HepG2 (cell line): Measurements from ENCODE around the gene SH3TC2. TPM values are rescaled to one million over a fixed set of nuclear protein-coding genes. Genes with fewer than 3 reads are reported as not detected.

Experiments
- ATAC-seq: fragments of 200-7000 bp; cut with Tn5 transposase; 3 replicates; pipeline ENCODE4 v1.9.1; 2020; ENCODE audit warnings: mild to moderate bottlenecking, moderate library complexity
- Bru-seq: library from RNA; stranded (reverse); fragments of 400-500 nt; gene quantifications from one replicate; lab custom pipeline; 2021; lab: Mats Ljungman, UMichigan
- BruChase-seq, 2 experiments: library from RNA; stranded (reverse); fragments of 400-500 nt; gene quantifications; one replicate each; lab custom pipeline; 2021; lab: Mats Ljungman, UMichigan
- BruUV-seq: library from RNA; stranded (reverse); fragments of 400-500 nt; replicated peaks from 2 replicates; lab custom pipeline; 2021; lab: Mats Ljungman, UMichigan
- CTCF ChIA-PET: fragments of 300-600 bp; formaldehyde crosslinking; extraction: SDS; loops from one replicate; lab custom pipeline; 2021; ENCODE audit warnings: low total read pairs, inconsistent platforms, low intra/inter-chr PET ratio; lab: Yijun Ruan, JAX
- POLR2A ChIA-PET: fragments of 350-600 bp; sonication (Branson Sonifier 250); formaldehyde crosslinking; loops from one replicate; lab custom pipeline; 2020; ENCODE audit warnings: antibody characterized with exemption, inconsistent platforms; lab: Yijun Ruan, JAX
- DNase-seq: peaks from one replicate; pipeline ENCODE4 v3.0.0-alpha.2; 2015; ENCODE audit warnings: low spot score
- FAIRE-seq: peaks from 3 replicates; lab custom pipeline; 2011; peaks lifted over from hg19 to GRCh38; lab: Jason Lieb, UNC
- H2AFZ ChIP-seq: one replicate; pipeline ENCODE4 v1.6.1; 2011; ENCODE audit warnings: low read length, inconsistent platforms
- H3K27ac ChIP-seq: fragments of 300-600 bp; 3 replicates; pipeline ENCODE4 v1.8.0; 2011; ENCODE audit warnings: mixed run types, mild to moderate bottlenecking, mixed read lengths, low read length, inconsistent platforms; ENCODE audit not compliant: insufficient read depth; ENCODE audit errors: extremely low read length
- H3K27me3 ChIP-seq, 2 experiments: fragments of 200-600 bp in 1 of 2; 2 replicates in 1 of 2; 3 replicates in 1 of 2; pipeline versions ENCODE4 v1.6.0 to v1.8.0; 2011; ENCODE audit warnings: low read length in 2 of 2, mild to moderate bottlenecking in 2 of 2, moderate library complexity in 2 of 2, inconsistent platforms in 1 of 2; ENCODE audit not compliant: insufficient read depth in 2 of 2, control insufficient read depth in 1 of 2
- H3K36me3 ChIP-seq, 2 experiments: fragments of 200-600 bp in 1 of 2; replicated peaks in 1 of 2; 2 replicates in 1 of 2; 3 replicates in 1 of 2; pipeline versions ENCODE4 v1.5.1 to v1.8.0; 2011; ENCODE audit warnings: low read length in 2 of 2, inconsistent platforms in 1 of 2; ENCODE audit not compliant: insufficient read depth in 2 of 2, control insufficient read depth in 1 of 2
- H3K4me1 ChIP-seq: 2 replicates; pipeline ENCODE4 v1.5.1; 2012; ENCODE audit warnings: low read length, inconsistent platforms; ENCODE audit not compliant: insufficient read depth
- H3K4me2 ChIP-seq: 2 replicates; pipeline ENCODE4 v1.6.0; 2011; ENCODE audit warnings: low read depth, low read length, inconsistent platforms
- H3K4me3 ChIP-seq, 3 experiments: fragments of 200-600 bp in 1 of 3; sonication (generic), shearing (Covaris generic) in 1 of 3; replicated peaks in 1 of 3; 2 replicates each; pipeline ENCODE4 v1.5.1; 2011 to 2016; ENCODE audit warnings: low read length in 3 of 3, inconsistent platforms in 2 of 3, low read depth in 2 of 3, mild to moderate bottlenecking in 2 of 3, control low read depth in 1 of 3, mixed read lengths in 1 of 3; ENCODE audit not compliant: insufficient read depth in 1 of 3
- H3K79me2 ChIP-seq: one replicate; pipeline ENCODE4 v1.6.1; 2011; ENCODE audit warnings: low read length, inconsistent platforms; ENCODE audit not compliant: insufficient read depth
- H3K9ac ChIP-seq: 2 replicates; pipeline ENCODE4 v1.6.0; 2011; ENCODE audit warnings: mild to moderate bottlenecking, low read depth, low read length, inconsistent platforms; ENCODE audit not compliant: insufficient read depth
- H3K9me3 ChIP-seq: 2 replicates; pipeline ENCODE4 v1.5.1; 2012; ENCODE audit warnings: mild to moderate bottlenecking, low read length
- H4K20me1 ChIP-seq: 2 replicates; pipeline ENCODE4 v1.6.0; 2011; ENCODE audit warnings: inconsistent platforms, mild to moderate bottlenecking, low read length, moderate library complexity; ENCODE audit not compliant: insufficient read depth
- ARID2 ChIP-seq: sonication (generic); formaldehyde crosslinking; IDR thresholded peaks from 2 replicates; pipeline ENCODE4 v1.8.1; 2022; ENCODE audit warnings: mild to moderate bottlenecking, missing genetic modification reagents, borderline replicate concordance
- BCL6 ChIP-seq: IDR thresholded peaks from 2 replicates; pipeline ENCODE4 v1.6.1; 2016; ENCODE audit warnings: missing genetic modification reagents, missing compliant biosample characterization
- HMG20A ChIP-seq: IDR thresholded peaks from 2 replicates; pipeline ENCODE4 v1.6.1; 2016; ENCODE audit warnings: borderline replicate concordance
- IKZF4 ChIP-seq: sonication (generic); formaldehyde crosslinking; IDR thresholded peaks from 2 replicates; pipeline ENCODE4 v1.5.1; 2020; ENCODE audit warnings: borderline replicate concordance, mild to moderate bottlenecking, low read depth, missing genetic modification reagents; ENCODE audit errors: not compliant biosample characterization
- ZFY ChIP-seq: sonication (generic); formaldehyde crosslinking; IDR thresholded peaks from 2 replicates; pipeline ENCODE4 v1.4.0; 2020; ENCODE audit warnings: missing genetic modification reagents
- ZNF782 ChIP-seq: sonication (generic); formaldehyde crosslinking; IDR thresholded peaks from 2 replicates; pipeline ENCODE4 v1.4.0; 2020; ENCODE audit warnings: missing genetic modification reagents, mild to moderate bottlenecking, borderline replicate concordance
- ZNF788 ChIP-seq: sonication (generic); formaldehyde crosslinking; IDR thresholded peaks from 2 replicates; pipeline ENCODE4 v1.5.0; 2020; ENCODE audit warnings: mild to moderate bottlenecking, missing genetic modification reagents, borderline replicate concordance
- WGBS: methylation state at CpG from one replicate; pipeline ENCODE4 v1.1.6; 2017; ENCODE audit warnings: low lambda C conversion rate; 5-methylcytosine and 5-hydroxymethylcytosine counted together
- in situ Hi-C: cut with HindIII; loops from 2 replicates; pipeline ENCODE4 v1.10.0; 2017; ENCODE audit warnings: low pct_unique_long_range_greater_than_20kb; ENCODE audit not compliant: extremely low pct_ligation_motif_present
- intact Hi-C: fragments of 100-400 bp; cut with micrococcal nuclease; formaldehyde crosslinking; loops from one replicate; pipeline ENCODE4 v1.10.0; 2022; ENCODE audit not compliant: unreplicated experiment
- long read RNA-seq, 2 experiments: library from RNA in 1 of 2; library from polyadenylated mRNA in 1 of 2; stranded (forward) in 1 of 2; unstranded in 1 of 2; transcript quantifications; one replicate each; pipeline ENCODE4 v2.0.0, GENCODE V29; 2019 to 2022
- polyA minus RNA-seq, 3 experiments: library from RNA; depleted of rRNA, polyadenylated mRNA; stranded (reverse); fragments of >200 nt; gene quantifications; 2 replicates each; pipeline ENCODE4 v1.2.3, GENCODE V29; 2011; ENCODE audit warnings: low replicate concordance in 1 of 3
- polyA plus RNA-seq, 8 experiments: library from polyadenylated mRNA; depleted of rRNA in 3 of 8; stranded (reverse) in 7 of 8; unstranded in 1 of 8; fragments of >200 nt; fragmentation: Illumina TruSeq in 4 of 8; extraction: Trizol in 4 of 8; gene quantifications; 2 replicates each; pipeline versions ENCODE4 v1.2.1 to v1.2.3, GENCODE V29; 2011 to 2016; ENCODE audit warnings: low read depth in 4 of 8, missing spikeins in 1 of 8, mixed read lengths in 1 of 8; ENCODE audit not compliant: insufficient read depth in 1 of 8
- total RNA-seq, 5 experiments: library from RNA; depleted of rRNA; stranded (reverse); fragments of >200 nt; fragmentation: Illumina TruSeq; extraction: Trizol; gene quantifications; 2 replicates each; pipeline ENCODE4 v1.2.3, GENCODE V29; 2016; ENCODE audit warnings: low read depth in 1 of 5
- TF ChIP-seq, protein P1 (sequence below): sonication (generic); formaldehyde crosslinking; IDR thresholded peaks from 2 replicates; pipeline ENCODE4 v1.4.0; 2020; ENCODE audit warnings: mild to moderate bottlenecking, missing genetic modification reagents
- TF ChIP-seq, protein P2 (sequence below): sonication (generic); formaldehyde crosslinking; IDR thresholded peaks from 2 replicates; pipeline ENCODE4 v1.4.0; 2020; ENCODE audit warnings: mild to moderate bottlenecking, missing genetic modification reagents
- TF ChIP-seq, protein P3 (sequence below): sonication (generic); formaldehyde crosslinking; IDR thresholded peaks from 2 replicates; pipeline ENCODE4 v1.4.0; 2020; ENCODE audit warnings: missing genetic modification reagents

Gene SH3TC2
- total RNA-seq (2016; rRNA removed; fragmentation: Illumina TruSeq; extraction: Trizol) (0.71 and 0.94 TPM in 2 replicates), polyA plus RNA-seq (2011; rRNA removed) (0.27 and 0.34 TPM in 2 replicates), polyA minus RNA-seq (2011; rRNA and poly(A)+ RNA removed; ENCODE audit: low replicate concordance) (4.6 and 5.3 TPM in 2 replicates), Bru-seq, nascent RNA (percentile 39 among the genes with signal in this experiment), BruChase-seq, experiment 1, labeled RNA remaining after a 6-hour chase (percentile 34 among the genes with signal in this experiment), BruChase-seq, experiment 2, labeled RNA remaining after a 2-hour chase (percentile 35 among the genes with signal in this experiment)
- total RNA-seq (2016; cell fraction: cytosol; rRNA removed; fragmentation: Illumina TruSeq; extraction: Trizol; ENCODE audit: low read depth): under 0.01 and 0.20 TPM in 2 replicates
- total RNA-seq (2016; cell fraction: insoluble cytoplasmic fraction; rRNA removed; fragmentation: Illumina TruSeq; extraction: Trizol): 0.61 and 0.76 TPM in 2 replicates
- total RNA-seq (2016; cell fraction: membrane; rRNA removed; fragmentation: Illumina TruSeq; extraction: Trizol): 0.14 and 0.40 TPM in 2 replicates
- total RNA-seq (2016; cell fraction: nucleus; rRNA removed; fragmentation: Illumina TruSeq; extraction: Trizol): 0.81 and 2.3 TPM in 2 replicates
- polyA plus RNA-seq (2011; cell fraction: cytosol; rRNA removed): 0.12 and 0.14 TPM in 2 replicates
- 1.3 and 1.9 TPM in 2 replicates for polyA plus RNA-seq (2011; cell fraction: nucleus; rRNA removed)
- polyA plus RNA-seq (2012): 0.17 and 0.40 TPM in 2 replicates
- polyA plus RNA-seq (2016; cell fraction: cytosol; fragmentation: Illumina TruSeq; extraction: Trizol; ENCODE audit: low read depth): 0.06 TPM in 1 of 2 replicates, not detected in the other
- 0.19 and 0.58 TPM in 2 replicates for polyA plus RNA-seq (2016; cell fraction: insoluble cytoplasmic fraction; fragmentation: Illumina TruSeq; extraction: Trizol; ENCODE audit: low read depth)
- polyA plus RNA-seq (2016; cell fraction: membrane; fragmentation: Illumina TruSeq; extraction: Trizol; ENCODE audit: low read depth): 0.14 TPM in 1 of 2 replicates, not detected in the other
- 0.65 and 1.2 TPM in 2 replicates for polyA plus RNA-seq (2016; cell fraction: nucleus; fragmentation: Illumina TruSeq; extraction: Trizol; ENCODE audit: insufficient read depth, low read depth)
- polyA minus RNA-seq (2011; cell fraction: cytosol; rRNA and poly(A)+ RNA removed): 1.1 TPM in 1 of 2 replicates, not detected in the other
- 1.7 and 2.5 TPM in 2 replicates for polyA minus RNA-seq (2011; cell fraction: nucleus; rRNA and poly(A)+ RNA removed)
- long read RNA-seq, experiment 1, partial matches to known transcripts: 1 of 1 reads
- long read RNA-seq, experiment 1, other reads (novel, unspliced or antisense): 0 of 1 reads
- long read RNA-seq, experiment 2: 0 reads

DNA sequence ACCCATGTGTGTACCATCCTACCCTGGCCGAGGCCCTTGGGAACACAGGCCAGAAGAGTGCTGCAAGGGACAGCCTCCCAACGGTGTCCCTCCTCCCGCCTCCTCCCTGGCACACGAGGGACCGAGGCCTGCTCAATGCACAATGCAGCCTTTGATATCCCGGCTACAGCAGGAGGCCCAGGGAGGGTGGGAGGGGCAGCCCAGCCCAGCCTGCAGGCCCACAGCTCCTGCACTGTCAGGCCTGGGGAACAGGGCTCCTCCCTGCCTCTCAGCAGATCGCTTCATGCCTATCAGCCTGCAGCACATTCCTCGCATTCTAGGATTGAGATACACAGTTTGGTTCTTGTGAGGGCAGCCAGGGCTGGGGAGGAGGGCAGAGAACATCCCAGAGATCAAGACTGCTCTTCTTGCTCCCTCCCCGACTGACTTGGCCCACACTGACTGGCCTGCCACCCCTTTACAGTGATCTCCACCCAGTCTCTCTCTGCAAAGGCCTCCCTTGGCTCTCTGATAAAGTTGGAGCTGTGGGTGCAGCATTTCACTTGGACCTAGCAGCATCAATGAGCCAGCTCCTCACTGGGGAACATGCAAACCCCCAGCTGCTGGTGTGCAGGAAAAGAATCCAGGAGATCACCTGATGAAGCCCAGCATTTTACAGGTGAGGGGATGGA, at the start of gene SH3TC2:
Gene SH3TC2 (minus strand): TSS at position 46 of the 671 bp plus-strand sequence. CDS start 40 bp downstream, at position 6.
- H3K4me1 ChIP-seq: peaks cover 40% of the 10 kb centered on the region
- ATAC-seq (peak; percentile 99), DNase-seq (peak; percentile 90), FAIRE-seq (peak; percentile 74)
- no TSS peak for BruUV-seq
- no peak within 1 kb of the TSS for H3K27ac ChIP-seq
- H3K4me2 ChIP-seq: peak within 1 kb of the TSS; percentile 56
- H4K20me1 ChIP-seq: no peaks in the 10 kb centered on the region
- WGBS: 0% methylated on average over 2 of the region's 9 CpGs
- H2AFZ ChIP-seq: no peak within 1 kb of the TSS
- H3K9ac ChIP-seq: no peak within 1 kb of the TSS
- no peaks in the 10 kb centered on the region for H3K9me3 ChIP-seq
- intact Hi-C loops: loop anchor here (10.0 kb wide), 2 partner anchors 52 to 162 kb away; no protein-coding TSS in a partner anchor
- ChIA-PET CTCF (no interaction called here), POLR2A (no interaction called here)
- H3K79me2 ChIP-seq: no peaks in the 10 kb centered on the region
- in situ Hi-C loops: no loop called here
- no peaks in the 10 kb centered on the region for H3K36me3 ChIP-seq
- H3K4me3 ChIP-seq: peak within 1 kb of the TSS in 1 of 3 experiments; percentile 15; a peak in 1 of 6 replicates
- H3K27me3 ChIP-seq: no peaks in the 10 kb centered on the region
- TF ChIP-seq BCL6 (peak; percentile 65; the same call in 1 of the 2 replicates), ZFY (peak; percentile 65), ZNF782 (CRISPR knock-in tag) (no peak), HMG20A (CRISPR knock-in tag) (no peak), ARID2 (CRISPR knock-in tag) (0 out of 2 replicates have a peak, but pooled peaks have one; percentile 44), IKZF4 (CRISPR knock-in tag) (no peak), ZNF788 (CRISPR knock-in tag) (peak; percentile 59; the same call in 1 of the 2 replicates)
- TF ChIP-seq, protein P1, sequence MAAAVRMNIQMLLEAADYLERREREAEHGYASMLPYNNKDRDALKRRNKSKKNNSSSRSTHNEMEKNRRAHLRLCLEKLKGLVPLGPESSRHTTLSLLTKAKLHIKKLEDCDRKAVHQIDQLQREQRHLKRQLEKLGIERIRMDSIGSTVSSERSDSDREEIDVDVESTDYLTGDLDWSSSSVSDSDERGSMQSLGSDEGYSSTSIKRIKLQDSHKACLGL (CRISPR knock-in tag): no peak; the same call in 1 of the 2 replicates
- TF ChIP-seq, protein P2, sequence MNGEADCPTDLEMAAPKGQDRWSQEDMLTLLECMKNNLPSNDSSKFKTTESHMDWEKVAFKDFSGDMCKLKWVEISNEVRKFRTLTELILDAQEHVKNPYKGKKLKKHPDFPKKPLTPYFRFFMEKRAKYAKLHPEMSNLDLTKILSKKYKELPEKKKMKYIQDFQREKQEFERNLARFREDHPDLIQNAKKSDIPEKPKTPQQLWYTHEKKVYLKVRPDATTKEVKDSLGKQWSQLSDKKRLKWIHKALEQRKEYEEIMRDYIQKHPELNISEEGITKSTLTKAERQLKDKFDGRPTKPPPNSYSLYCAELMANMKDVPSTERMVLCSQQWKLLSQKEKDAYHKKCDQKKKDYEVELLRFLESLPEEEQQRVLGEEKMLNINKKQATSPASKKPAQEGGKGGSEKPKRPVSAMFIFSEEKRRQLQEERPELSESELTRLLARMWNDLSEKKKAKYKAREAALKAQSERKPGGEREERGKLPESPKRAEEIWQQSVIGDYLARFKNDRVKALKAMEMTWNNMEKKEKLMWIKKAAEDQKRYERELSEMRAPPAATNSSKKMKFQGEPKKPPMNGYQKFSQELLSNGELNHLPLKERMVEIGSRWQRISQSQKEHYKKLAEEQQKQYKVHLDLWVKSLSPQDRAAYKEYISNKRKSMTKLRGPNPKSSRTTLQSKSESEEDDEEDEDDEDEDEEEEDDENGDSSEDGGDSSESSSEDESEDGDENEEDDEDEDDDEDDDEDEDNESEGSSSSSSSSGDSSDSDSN: 0 out of 2 replicates have a peak, but pooled peaks have one; percentile 15
- TF ChIP-seq, protein P3, sequence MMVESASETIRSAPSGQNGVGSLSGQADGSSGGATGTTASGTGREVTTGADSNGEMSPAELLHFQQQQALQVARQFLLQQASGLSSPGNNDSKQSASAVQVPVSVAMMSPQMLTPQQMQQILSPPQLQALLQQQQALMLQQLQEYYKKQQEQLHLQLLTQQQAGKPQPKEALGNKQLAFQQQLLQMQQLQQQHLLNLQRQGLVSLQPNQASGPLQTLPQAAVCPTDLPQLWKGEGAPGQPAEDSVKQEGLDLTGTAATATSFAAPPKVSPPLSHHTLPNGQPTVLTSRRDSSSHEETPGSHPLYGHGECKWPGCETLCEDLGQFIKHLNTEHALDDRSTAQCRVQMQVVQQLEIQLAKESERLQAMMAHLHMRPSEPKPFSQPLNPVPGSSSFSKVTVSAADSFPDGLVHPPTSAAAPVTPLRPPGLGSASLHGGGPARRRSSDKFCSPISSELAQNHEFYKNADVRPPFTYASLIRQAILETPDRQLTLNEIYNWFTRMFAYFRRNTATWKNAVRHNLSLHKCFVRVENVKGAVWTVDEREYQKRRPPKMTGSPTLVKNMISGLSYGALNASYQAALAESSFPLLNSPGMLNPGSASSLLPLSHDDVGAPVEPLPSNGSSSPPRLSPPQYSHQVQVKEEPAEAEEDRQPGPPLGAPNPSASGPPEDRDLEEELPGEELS (CRISPR knock-in tag): peak; percentile 33; the same call in 1 of the 2 replicates
